GM19395 (cell line): ENCODE measurements around the gene TRAPPC2L.

Experiments used
- ATAC-seq: cut with Tn5 transposase; IDR thresholded peaks from one replicate; pipeline ENCODE4 v1.9.1; 2021; ENCODE audit warnings: mild to moderate bottlenecking, moderate library complexity; ENCODE audit not compliant: unreplicated experiment

TRAPPC2L gene

DNA sequence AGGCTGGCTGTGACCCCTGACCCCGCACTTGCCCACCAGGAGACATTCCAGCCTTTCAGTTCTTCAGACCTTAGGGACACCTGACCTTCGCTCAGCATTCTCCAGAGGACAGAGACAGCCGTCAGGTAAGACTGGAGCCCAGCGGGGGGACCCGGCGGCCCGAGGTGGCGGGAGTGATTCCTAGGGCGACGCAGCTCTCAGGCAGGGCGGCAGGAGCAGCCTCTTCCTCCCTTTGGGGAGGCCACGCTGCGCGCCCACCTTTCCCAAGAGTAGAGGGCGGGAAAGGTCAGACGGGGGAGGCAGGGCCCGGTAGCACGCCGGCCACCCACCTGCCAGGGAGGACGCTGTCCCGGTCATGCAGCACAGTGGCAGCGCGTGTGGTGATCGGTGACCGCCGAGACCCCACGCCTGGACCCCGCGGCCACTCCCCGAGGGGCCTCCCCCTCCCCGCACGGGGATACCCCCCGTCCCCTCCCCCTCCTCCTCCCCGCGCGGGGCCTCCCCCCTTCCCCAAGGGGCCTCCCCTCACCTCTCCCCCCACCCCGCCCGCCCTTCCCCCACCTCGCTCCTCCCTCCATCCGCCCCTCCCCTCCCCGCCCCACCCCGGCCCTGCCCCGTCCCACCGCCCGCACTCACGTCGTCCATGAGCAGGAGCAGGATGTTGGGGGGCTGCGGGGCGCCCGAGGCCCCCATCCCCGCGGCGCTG lies 652 bp upstream of the TRAPPC2L start:
- peak; percentile 21 for ATAC-seq

DNA sequence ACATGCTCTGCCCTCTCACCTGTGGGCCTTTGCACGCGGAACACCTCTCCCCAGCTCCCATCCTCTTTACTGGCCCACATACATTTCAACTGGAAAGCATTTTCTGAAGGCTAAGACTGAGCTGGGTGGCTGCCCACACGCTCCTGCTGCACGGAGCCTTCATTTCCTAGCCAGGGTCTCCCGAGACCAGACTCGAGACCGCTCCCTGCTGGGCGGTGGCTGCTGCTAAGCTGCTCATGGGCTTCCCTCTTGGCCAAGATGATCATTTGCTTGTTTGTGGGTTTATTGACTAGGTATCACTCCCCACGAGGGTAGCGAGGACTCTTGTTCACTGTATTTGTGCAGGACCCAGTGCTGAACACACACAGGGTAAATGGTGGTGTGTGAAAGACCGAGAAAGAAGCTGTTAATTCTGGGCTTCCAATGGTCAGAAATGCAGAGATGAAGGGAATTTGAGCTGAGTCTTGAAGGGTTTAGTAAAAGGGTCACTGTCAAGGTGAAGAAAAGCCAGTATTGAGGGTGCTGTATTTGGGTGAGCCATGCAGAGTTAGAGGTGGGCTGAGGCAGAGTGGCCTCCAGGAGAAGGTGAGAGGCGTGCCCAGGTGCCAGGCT lies 907 bp downstream of the TRAPPC2L start:
- ATAC-seq, result peak; percentile 42

GRCh38 chr16:88859381-88860091 lies 2.6 kb downstream of the TRAPPC2L start:
- ATAC-seq, result no peak

DNA sequence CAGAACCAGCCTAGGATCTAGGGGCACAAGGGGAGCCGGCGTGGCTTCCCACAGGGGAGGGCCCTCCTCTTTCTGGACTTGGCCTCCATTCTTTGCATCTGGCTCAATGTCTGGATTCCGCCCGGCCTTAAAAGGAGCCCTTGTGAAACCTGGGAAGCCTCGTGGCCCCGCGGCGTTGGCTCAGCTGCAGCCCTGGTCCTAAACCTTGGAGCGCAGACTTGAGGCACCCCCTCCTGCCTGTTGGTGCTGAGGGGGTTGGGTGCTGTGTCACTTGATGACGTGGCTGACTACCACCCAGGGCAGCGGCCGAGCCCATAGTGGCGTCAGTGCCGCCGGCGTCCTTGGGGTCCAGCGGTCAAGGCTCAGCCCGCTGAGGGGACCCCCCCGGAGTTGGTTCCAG lies 4.4 kb downstream of the TRAPPC2L start:
- ATAC-seq, result no peak

- ATAC-seq, result no peak
Measured at GRCh38 chr16:88862968-88863367, 6.0 kb downstream of the TRAPPC2L start.

DNA sequence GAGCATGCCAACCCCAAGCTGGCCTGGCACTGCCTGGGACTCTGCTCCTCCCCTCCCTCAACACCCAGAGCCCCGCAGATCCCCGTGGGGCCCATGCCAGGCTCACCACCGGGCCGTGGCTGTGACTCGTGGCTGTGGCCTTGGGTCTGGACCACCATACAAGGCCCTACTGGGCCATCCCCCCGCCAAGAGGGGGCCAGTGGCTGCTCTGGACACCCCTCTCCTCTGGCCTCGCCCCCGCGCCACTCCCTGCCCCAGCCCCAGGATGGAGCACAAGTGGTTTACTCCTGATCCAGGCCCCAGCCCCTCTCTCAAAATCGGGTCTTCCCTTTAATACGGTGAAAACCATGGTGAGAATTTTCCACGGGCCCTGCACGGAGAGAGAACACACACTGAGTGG lies 6.5 kb downstream of the TRAPPC2L start:
- no peak for ATAC-seq

DNA sequence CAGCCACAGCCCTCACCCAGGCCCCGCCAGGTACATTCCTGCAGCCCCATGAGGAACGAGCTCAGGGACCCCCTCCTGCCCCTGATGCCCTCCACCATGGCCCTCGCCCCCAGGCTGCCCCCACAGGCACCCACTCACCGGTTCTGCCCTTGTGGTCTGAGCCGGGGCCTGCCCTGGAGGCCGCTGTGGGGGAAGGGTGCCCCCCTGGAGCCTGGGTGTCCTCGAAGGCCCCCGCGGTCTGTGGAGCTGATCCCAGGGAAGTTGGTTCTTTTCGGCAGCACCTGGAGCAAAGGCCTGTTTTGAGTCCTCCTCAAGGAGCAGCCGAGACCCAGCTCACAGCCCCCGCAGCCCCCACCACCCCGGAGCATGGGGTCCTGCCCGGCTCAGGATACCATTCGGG lies 7.2 kb downstream of the TRAPPC2L start:
- no peak for ATAC-seq

DNA sequence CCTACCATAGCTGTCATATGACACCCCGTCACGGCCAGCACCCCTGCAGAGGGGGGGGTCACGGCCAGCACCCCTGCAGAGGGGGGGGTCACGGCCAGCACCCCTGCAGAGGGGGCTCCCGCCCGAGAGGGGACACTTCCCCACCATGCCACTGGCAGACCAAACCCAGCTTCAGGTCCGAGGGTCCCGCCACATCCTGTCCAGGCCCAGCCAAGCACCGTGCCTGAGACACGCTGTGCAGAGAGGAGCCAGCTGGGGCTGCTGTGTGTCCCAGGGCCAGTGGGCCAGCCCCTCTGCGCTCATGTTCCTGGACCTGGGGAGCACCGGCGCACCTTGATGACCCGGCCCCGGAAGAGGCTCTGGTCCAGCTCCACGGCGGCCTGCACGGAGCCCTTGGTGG lies 7.6 kb downstream of the TRAPPC2L start:
- no peak for ATAC-seq

GRCh38 chr16:88865310-88865709 lies 8.4 kb downstream of the TRAPPC2L start:
- no peak for ATAC-seq

GRCh38 chr16:88865742-88866141 lies 8.8 kb downstream of the TRAPPC2L start:
- ATAC-seq, result no peak

DNA sequence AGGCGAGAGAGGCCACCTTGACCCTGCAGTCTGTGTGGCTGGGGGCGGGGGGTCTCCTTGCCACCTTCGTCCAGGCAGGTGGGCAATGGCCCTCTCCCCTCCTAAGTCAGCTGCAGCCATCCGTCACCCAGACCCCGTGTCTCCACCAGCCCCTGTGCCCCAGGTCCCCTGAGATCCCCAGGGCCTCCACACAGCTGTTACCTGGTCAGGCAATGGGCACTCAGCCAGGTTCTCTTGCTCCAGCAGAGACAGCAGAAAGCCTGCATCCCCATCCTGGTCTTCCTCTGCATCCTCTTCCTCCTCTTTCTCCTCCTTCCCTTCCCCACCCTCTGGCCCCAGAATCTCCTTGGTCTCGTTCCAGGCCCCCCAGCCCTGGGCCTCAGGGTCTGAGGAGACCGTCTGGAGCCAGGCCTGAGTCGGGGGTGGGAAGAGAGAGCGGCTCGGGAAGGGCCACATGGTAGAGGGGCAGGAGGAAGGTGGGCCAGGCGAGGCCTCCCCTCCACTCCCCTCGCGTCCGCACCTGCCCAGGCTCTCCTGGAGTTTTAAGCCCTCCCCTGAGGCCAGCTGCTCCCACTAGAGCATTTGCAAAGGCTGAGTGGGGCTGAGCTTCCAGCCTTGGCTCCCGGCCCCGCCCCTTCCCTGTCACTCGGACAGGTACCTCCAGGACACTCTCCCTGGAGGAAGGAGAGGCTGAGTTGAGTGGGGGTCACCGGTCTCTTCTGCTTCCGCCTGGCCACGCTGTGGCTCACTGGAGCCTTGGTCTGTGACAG lies 9.4 kb downstream of the TRAPPC2L start, which contains the start of gene PABPN1L:
Gene PABPN1L (minus strand): TSS at position 510 of the 770 bp plus-strand sequence. CDS start 54 bp downstream, at position 456.
- ATAC-seq, result no peak

- no peak for ATAC-seq
Measured at GRCh38 chr16:88867581-88868246, 10.8 kb downstream of the TRAPPC2L start.

- ATAC-seq, result no peak
Measured at GRCh38 chr16:88868974-88869672, 12.2 kb downstream of the TRAPPC2L start.

GRCh38 chr16:88869673-88869980 lies 12.7 kb downstream of the TRAPPC2L start:
- no peak for ATAC-seq

DNA sequence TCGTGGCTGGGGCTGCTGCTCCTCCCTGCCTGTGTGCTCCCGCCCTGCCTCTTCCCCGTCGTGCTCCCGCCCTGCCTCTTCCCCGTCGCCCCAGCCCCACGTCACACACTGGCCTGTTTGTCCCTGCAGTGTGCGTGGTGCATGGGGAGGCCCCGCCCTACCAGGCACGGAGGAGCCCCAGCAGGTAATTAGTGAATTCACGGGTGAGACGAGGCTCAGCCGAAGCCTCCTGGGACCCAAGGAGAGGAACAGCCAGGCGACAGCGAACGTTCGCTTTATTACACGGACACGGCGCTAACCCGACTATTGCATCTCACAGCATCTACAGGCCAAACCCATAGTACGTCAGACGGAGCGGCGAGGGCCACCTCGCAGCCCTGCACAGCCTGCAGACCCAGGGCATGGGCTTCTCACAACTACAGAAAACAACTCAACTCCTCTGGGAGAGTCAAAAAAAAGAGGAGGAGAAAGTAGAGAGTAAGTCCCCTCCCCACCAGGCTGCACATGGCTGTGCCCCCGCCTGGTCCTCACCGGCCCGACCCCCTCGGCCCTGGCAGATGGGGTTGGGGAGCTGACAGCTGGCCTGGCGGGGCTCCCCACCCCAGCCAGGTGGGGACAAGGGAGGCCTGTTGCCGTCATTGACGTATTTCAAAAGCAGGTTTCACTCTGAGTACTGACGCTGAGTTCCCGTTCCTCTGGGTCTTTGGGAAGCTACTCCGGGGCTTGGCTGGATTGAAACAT lies 13.9 kb downstream of the TRAPPC2L start:
- ATAC-seq, result no peak

GRCh38 chr16:88871349-88871702 lies 14.4 kb downstream of the TRAPPC2L start:
- ATAC-seq, result no peak

DNA sequence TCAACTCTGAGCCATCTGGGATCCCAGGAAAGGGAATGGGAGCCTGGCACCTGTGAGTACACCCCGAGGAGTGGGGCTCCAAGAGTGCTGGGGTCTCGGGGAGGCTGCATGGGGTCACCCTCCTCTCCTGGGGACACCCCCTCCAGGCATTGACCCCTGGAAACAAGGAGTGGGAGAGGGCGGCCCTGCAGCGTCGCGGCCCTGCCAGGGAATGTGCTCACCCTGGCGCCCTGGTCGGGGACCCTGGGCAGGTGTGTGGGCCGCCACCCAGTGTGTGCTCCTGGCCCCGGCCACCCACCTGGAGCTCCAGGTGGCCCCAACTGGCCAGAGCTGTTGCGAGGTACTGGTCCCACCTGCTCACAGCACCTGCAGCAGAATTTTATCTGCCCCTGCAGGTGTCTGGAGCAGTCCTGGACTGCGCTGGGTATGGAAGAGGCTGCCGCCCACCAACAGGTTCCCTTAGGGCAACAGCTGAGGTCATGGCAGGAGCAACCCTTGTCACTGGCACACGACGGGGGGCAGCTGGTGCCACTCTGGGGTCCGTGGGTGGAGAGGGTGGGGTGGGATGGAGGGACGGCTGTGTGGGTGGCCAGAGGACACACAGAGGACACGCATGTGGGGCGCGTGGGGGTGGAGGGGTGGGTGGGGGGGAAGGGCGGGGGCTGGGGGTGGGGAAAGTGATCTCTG lies 14.9 kb downstream of the TRAPPC2L start:
- no peak for ATAC-seq

DNA sequence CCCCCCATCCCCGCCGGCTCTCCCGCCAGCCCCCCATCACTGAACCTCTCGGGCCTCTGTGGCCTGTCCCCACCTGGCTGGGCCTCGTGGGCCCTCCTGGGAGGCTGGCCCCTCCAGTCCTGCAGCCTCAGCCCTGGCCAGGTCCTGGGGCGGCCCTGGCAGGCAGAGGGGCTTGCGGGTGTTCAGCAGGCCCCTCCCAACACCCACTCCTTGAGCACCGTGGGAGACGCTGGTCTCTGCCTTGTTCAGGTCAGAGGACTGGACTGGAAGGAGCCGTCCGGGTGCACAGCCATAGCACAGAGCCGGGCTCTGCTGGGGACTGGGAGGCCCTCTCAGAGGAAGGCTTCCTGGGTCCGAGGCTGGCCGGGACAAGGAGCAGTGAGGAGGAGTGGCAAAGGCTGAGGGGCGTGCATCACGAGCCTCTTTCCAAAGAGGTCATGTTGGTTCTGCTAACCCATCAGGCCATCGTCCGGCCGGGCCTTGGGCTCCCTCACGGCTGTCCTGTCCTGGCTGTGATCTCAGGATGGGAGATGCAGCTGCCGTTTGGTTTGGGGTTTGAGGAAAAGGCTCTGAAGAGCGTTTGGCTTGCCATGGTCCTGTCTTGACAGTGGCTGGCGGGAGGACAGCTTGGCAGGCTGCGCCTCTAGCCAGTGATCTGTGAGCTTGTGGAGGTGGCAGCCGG lies 15.9 kb downstream of the TRAPPC2L start:
- no peak for ATAC-seq
